ENCODE measurements around the gene MRPS10. TPM values are rescaled to one million over a fixed set of nuclear protein-coding genes. Genes with fewer than 3 reads are reported as not detected.
"Not testable (repeated sequence)": the region's sequence is repeated elsewhere in the genome, so short reads cannot be mapped to it uniquely, and the experiment has no call there.

The MRPS10 gene
- total and polyA plus RNA-seq, 7 experiments from 2014 or later: 17.0 to 60.9 (median 26.7) TPM

DNA sequence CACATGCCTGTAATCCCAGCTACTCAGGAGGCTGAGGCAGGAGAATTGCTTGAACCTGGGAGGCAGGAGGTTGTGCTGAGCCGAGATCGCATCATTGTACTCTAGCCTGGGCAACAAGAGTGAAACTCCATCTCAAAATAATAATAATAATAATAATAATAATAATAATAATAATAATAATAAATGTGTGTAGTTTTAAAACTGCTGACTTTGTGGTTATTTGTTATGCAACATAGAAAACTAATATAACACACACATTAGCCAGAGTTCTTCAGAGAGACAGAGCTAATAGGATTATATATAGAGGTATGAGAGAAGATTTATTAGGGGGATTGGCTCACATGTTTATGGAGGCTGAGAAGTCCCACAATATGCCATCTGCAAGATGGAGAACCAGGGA is 47.9 kb downstream of the MRPS10 start:
- not testable (repeated sequence) for H3K27me3 Mint-ChIP-seq; H3K9me3 ChIP-seq (ENCODE audit: control insufficient read depth in 2 of 3, low read length in 3 of 3); H3K36me3 ChIP-seq (ENCODE audit: control insufficient read depth in 2 of 3, insufficient read depth in 3 of 3, low read length in 3 of 3); H3K4me3 Mint-ChIP-seq; H3K4me3 ChIP-seq (ENCODE audit: low read length); H3K36me3 Mint-ChIP-seq; H3K4me1 ChIP-seq (ENCODE audit: control insufficient read depth in 2 of 2, insufficient read depth in 2 of 2, low read length in 2 of 2); H3K9me3 Mint-ChIP-seq; H3K27ac Mint-ChIP-seq; DNase-seq; H3K4me1 Mint-ChIP-seq; H3K27me3 ChIP-seq (ENCODE audit: control insufficient read depth in 2 of 2, insufficient read depth in 2 of 2, low read length in 2 of 2); ATAC-seq; H3K27ac ChIP-seq (ENCODE audit: low read depth, low read length)
- intact Hi-C loops (cut with micrococcal nuclease): loop anchor here (5.0 to 10.0 kb wide), 3 partner anchors 367 to 565 kb away; no protein-coding TSS in a partner anchor
- POLR2A ChIA-PET: interaction anchor here (0.6 kb wide), 1 partner anchor 117 kb away, joined by 3 read pairs; no protein-coding TSS in a partner anchor
- CTCF ChIA-PET: interaction anchor here (0.6 to 1.2 kb wide), 4 partner anchors 126 to 578 kb away, joined by 3 to 5 read pairs (median 3); no protein-coding TSS in a partner anchor

GRCh38 chr6:42168650-42169049 is 49.0 kb downstream of the MRPS10 start:
- Histone ChIP-seq H3K36me3 (ENCODE audit: control insufficient read depth in 2 of 3, insufficient read depth in 3 of 3, low read length in 3 of 3) (no peaks in the 10 kb centered on the region), H3K4me1 (ENCODE audit: control insufficient read depth in 2 of 2, insufficient read depth in 2 of 2, low read length in 2 of 2) (no peaks in the 10 kb centered on the region), H3K9me3 (ENCODE audit: control insufficient read depth in 2 of 3, low read length in 3 of 3) (no peaks in the 10 kb centered on the region), H3K4me3 (ENCODE audit: low read length) (no peak overlapping the region), H3K27me3 (ENCODE audit: control insufficient read depth in 2 of 2, insufficient read depth in 2 of 2, low read length in 2 of 2) (no peaks in the 10 kb centered on the region), H3K27ac (ENCODE audit: low read depth, low read length) (no peak overlapping the region)
- Mint-ChIP-seq H3K9me3 (no peaks in the 10 kb centered on the region), H3K36me3 (no peaks in the 10 kb centered on the region), H3K4me1 (peaks cover 0 to 10% (median 5%) of the 10 kb centered on the region in 7 donors), H3K27ac (no peak overlapping the region), H3K4me3 (no peak overlapping the region), H3K27me3 (peaks cover 0 to 2% (median 0%) of the 10 kb centered on the region in 5 donors)
- intact Hi-C loops (cut with micrococcal nuclease): loop anchor here (5.0 to 10.0 kb wide), 3 partner anchors 366 to 564 kb away; no protein-coding TSS in a partner anchor
- ChIA-PET POLR2A (no interaction called here), CTCF (interaction anchor here (1.0 to 1.3 kb wide), 2 partner anchors 125 to 322 kb away, joined by 3 to 5 read pairs; no protein-coding TSS in a partner anchor)
- no peak for ATAC-seq
- DNase-seq: no peak

- H3K9me3 ChIP-seq (ENCODE audit: control insufficient read depth in 2 of 3, low read length in 3 of 3): no peaks in the 10 kb centered on the region
- Mint-ChIP-seq H3K36me3 (no peaks in the 10 kb centered on the region), H3K27ac (peak overlapping the region in 2 of 9 donors; percentile 10 to 51), H3K4me3 (no peak overlapping the region), H3K4me1 (peaks cover 0 to 10% (median 5%) of the 10 kb centered on the region in 7 donors), H3K9me3 (no peaks in the 10 kb centered on the region), H3K27me3 (peaks cover 0 to 6% (median 3%) of the 10 kb centered on the region in 5 donors)
- no peaks in the 10 kb centered on the region for H3K4me1 ChIP-seq (ENCODE audit: control insufficient read depth in 2 of 2, insufficient read depth in 2 of 2, low read length in 2 of 2)
- ATAC-seq: peak; percentile 95
- no peaks in the 10 kb centered on the region for H3K36me3 ChIP-seq (ENCODE audit: control insufficient read depth in 2 of 3, insufficient read depth in 3 of 3, low read length in 3 of 3)
- ChIA-PET POLR2A (no interaction called here), CTCF (interaction anchor here (0.7 to 1.0 kb wide), 4 partner anchors 17 to 386 kb away, joined by 3 to 4 read pairs (median 4); partner anchors contain the start of gene PRICKLE4)
- intact Hi-C loops (cut with micrococcal nuclease): loop anchor here (1.0 to 10.0 kb wide), 11 partner anchors 62 to 564 kb away; partner anchors contain the start of gene PRICKLE4 (in 2 of the 2)
- H3K27ac ChIP-seq (ENCODE audit: low read depth, low read length): no peak overlapping the region
- H3K4me3 ChIP-seq (ENCODE audit: low read length): no peak overlapping the region
- no peaks in the 10 kb centered on the region for H3K27me3 ChIP-seq (ENCODE audit: control insufficient read depth in 2 of 2, insufficient read depth in 2 of 2, low read length in 2 of 2)
- peak; percentile 48 to 83 (median 71) for DNase-seq
Measured at GRCh38 chr6:42166444-42167141, 51.1 kb downstream of the MRPS10 start.

DNA sequence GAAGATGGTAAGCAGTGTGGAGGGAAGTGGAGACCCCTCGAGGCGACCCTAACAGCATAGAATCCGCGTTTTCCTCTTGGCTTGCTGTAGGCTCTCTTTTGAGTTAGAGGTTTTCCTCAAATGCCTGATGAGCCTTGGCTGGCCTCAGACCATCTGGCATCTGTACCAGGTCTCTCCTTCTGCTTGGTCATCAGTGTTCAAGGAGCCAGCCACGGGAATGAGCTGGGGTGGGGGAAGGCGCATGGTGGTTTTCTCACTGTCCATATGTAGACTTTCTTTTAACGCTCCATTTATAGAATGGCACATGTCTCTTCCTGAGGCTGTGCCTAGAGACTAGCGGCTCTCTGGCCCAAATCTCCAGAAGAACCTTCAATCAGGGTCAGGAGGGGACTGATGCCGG is 52.6 kb downstream of the MRPS10 start:
- no peaks in the 10 kb centered on the region for H3K4me1 ChIP-seq (ENCODE audit: control insufficient read depth in 2 of 2, insufficient read depth in 2 of 2, low read length in 2 of 2)
- Mint-ChIP-seq H3K9me3 (no peaks in the 10 kb centered on the region), H3K27me3 (peaks cover 0 to 10% (median 8%) of the 10 kb centered on the region in 5 donors), H3K27ac (no peak overlapping the region), H3K4me3 (no peak overlapping the region), H3K36me3 (no peaks in the 10 kb centered on the region), H3K4me1 (peaks cover 0 to 10% (median 5%) of the 10 kb centered on the region in 7 donors)
- no peak for DNase-seq
- no peak overlapping the region for H3K4me3 ChIP-seq (ENCODE audit: low read length)
- H3K27ac ChIP-seq (ENCODE audit: low read depth, low read length): no peak overlapping the region
- POLR2A ChIA-PET: no interaction called here
- intact Hi-C loops (cut with micrococcal nuclease): loop anchor here (5.0 to 10.0 kb wide), 3 partner anchors 363 to 560 kb away; no protein-coding TSS in a partner anchor
- CTCF ChIA-PET: interaction anchor here (0.6 to 1.3 kb wide), 5 partner anchors 9 to 691 kb away, joined by 3 to 7 read pairs (median 3); a partner anchor contains a TSS
- H3K36me3 ChIP-seq (ENCODE audit: control insufficient read depth in 2 of 3, insufficient read depth in 3 of 3, low read length in 3 of 3): no peaks in the 10 kb centered on the region
- no peaks in the 10 kb centered on the region for H3K27me3 ChIP-seq (ENCODE audit: control insufficient read depth in 2 of 2, insufficient read depth in 2 of 2, low read length in 2 of 2)
- no peak for ATAC-seq
- no peaks in the 10 kb centered on the region for H3K9me3 ChIP-seq (ENCODE audit: control insufficient read depth in 2 of 3, low read length in 3 of 3)

GRCh38 chr6:42163981-42164380 is 53.7 kb downstream of the MRPS10 start:
- intact Hi-C loops (cut with micrococcal nuclease): loop anchor here in 1 of 2 donors (10.0 kb wide), 1 partner anchor 559 kb away; no protein-coding TSS in a partner anchor
- Histone ChIP-seq H3K27ac (ENCODE audit: low read depth, low read length) (no peak overlapping the region), H3K9me3 (ENCODE audit: control insufficient read depth in 2 of 3, low read length in 3 of 3) (no peaks in the 10 kb centered on the region), H3K4me3 (ENCODE audit: low read length) (no peak overlapping the region), H3K4me1 (ENCODE audit: control insufficient read depth in 2 of 2, insufficient read depth in 2 of 2, low read length in 2 of 2) (no peaks in the 10 kb centered on the region), H3K36me3 (ENCODE audit: control insufficient read depth in 2 of 3, insufficient read depth in 3 of 3, low read length in 3 of 3) (no peaks in the 10 kb centered on the region), H3K27me3 (ENCODE audit: control insufficient read depth in 2 of 2, insufficient read depth in 2 of 2, low read length in 2 of 2) (no peaks in the 10 kb centered on the region)
- ATAC-seq (no peak), DNase-seq (no peak)
- Mint-ChIP-seq H3K27me3 (peaks cover 0 to 10% (median 8%) of the 10 kb centered on the region in 5 donors), H3K27ac (no peak overlapping the region), H3K9me3 (no peaks in the 10 kb centered on the region), H3K4me3 (no peak overlapping the region), H3K36me3 (no peaks in the 10 kb centered on the region), H3K4me1 (peaks cover 0 to 10% (median 5%) of the 10 kb centered on the region in 7 donors)
- POLR2A ChIA-PET: interaction anchor here (0.6 kb wide), 1 partner anchor 829 kb away, joined by 3 read pairs; no protein-coding TSS in a partner anchor
- CTCF ChIA-PET: interaction anchor here (0.6 to 1.4 kb wide), 8 partner anchors 8 to 379 kb away, joined by 3 to 4 read pairs (median 3); a partner anchor contains a TSS

DNA sequence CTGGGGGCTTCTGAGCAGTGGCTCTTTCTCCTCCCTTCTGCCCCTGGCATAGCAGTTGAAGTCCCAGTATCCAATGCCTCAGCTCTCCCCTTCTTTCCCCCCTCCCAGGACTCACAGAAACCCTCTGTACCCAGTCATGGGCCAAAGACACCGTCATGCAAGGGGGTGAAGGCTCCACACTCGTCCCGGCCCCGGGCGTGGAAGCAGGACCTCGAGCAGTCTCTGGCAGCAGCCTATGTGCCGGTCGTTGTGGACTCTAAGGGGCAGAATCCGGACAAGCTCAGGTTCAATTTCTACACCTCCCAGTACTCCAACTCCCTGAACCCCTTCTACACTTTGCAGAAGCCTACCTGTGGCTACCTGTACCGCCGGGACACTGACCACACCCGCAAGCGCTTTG is 54.8 kb downstream of the MRPS10 start:
- CTCF ChIA-PET: interaction anchor here (1.4 kb wide), 1 partner anchor 59 kb away, joined by 4 read pairs; no protein-coding TSS in a partner anchor
- H3K4me3 ChIP-seq (ENCODE audit: low read length): no peak overlapping the region
- POLR2A ChIA-PET: no interaction called here
- H3K27me3 Mint-ChIP-seq: peaks cover 0 to 8% (median 6%) of the 10 kb centered on the region in 5 donors
- no peaks in the 10 kb centered on the region for H3K9me3 Mint-ChIP-seq
- peaks cover 0 to 10% (median 5%) of the 10 kb centered on the region in 7 donors for H3K4me1 Mint-ChIP-seq
- ATAC-seq (no peak), DNase-seq (no peak)
- no peaks in the 10 kb centered on the region for H3K36me3 Mint-ChIP-seq
- no peak overlapping the region for H3K27ac Mint-ChIP-seq
- H3K9me3 ChIP-seq (ENCODE audit: control insufficient read depth in 2 of 3, low read length in 3 of 3): no peaks in the 10 kb centered on the region
- no peaks in the 10 kb centered on the region for H3K36me3 ChIP-seq (ENCODE audit: control insufficient read depth in 2 of 3, insufficient read depth in 3 of 3, low read length in 3 of 3)
- no peak overlapping the region for H3K4me3 Mint-ChIP-seq
- intact Hi-C loops (cut with micrococcal nuclease): loop anchor here in 1 of 2 donors (10.0 kb wide), 1 partner anchor 558 kb away; no protein-coding TSS in a partner anchor
- H3K27me3 ChIP-seq (ENCODE audit: control insufficient read depth in 2 of 2, insufficient read depth in 2 of 2, low read length in 2 of 2): no peaks in the 10 kb centered on the region
- no peak overlapping the region for H3K27ac ChIP-seq (ENCODE audit: low read depth, low read length)
- H3K4me1 ChIP-seq (ENCODE audit: control insufficient read depth in 2 of 2, insufficient read depth in 2 of 2, low read length in 2 of 2): no peaks in the 10 kb centered on the region

All from naive thymus-derived CD4-positive, alpha-beta T cell (primary cell).